C4-2B (cell line): ENCODE results near the gene GRM2.

Experiments used
- H3K27ac ChIP-seq: fragments of 450-650 bp; 2 replicates; pipeline ENCODE4 v1.5.1; 2017
- CTCF ChIP-seq: fragments of 450-650 bp; conservative IDR thresholded peaks from 2 replicates; pipeline ENCODE4 v1.5.1; 2017; ENCODE audit warnings: mild to moderate bottlenecking
- ZFX ChIP-seq: fragments of 450-650 bp; IDR thresholded peaks from 2 replicates; pipeline ENCODE4 v1.6.1; 2017

The GRM2 gene

GRCh38 chr3:51681453-51681852, 25.4 kb upstream of the GRM2 start:
- no peak overlapping the region for H3K27ac ChIP-seq
- TF ChIP-seq CTCF: no peak
- no peak for TF ChIP-seq ZFX

GRCh38 chr3:51682079-51682478, 24.8 kb upstream of the GRM2 start:
- no peak overlapping the region for H3K27ac ChIP-seq
- TF ChIP-seq CTCF (peak; percentile 84), ZFX (no peak)

- no peak overlapping the region for H3K27ac ChIP-seq
- TF ChIP-seq ZFX (no peak), CTCF (no peak)
Measured at GRCh38 chr3:51682526-51682925, 24.3 kb upstream of the GRM2 start.

GRCh38 chr3:51683566-51683965, 23.3 kb upstream of the GRM2 start:
- no peak overlapping the region for H3K27ac ChIP-seq
- TF ChIP-seq ZFX (no peak), CTCF (no peak)

GRCh38 chr3:51684971-51685751, 21.7 kb upstream of the GRM2 start:
- H3K27ac ChIP-seq: no peak overlapping the region
- TF ChIP-seq ZFX (no peak), CTCF (no peak)

GRCh38 chr3:51686056-51686455, 20.8 kb upstream of the GRM2 start:
- H3K27ac ChIP-seq: no peak overlapping the region
- TF ChIP-seq ZFX: no peak
- no peak for TF ChIP-seq CTCF

- H3K27ac ChIP-seq: no peak overlapping the region
- no peak for TF ChIP-seq CTCF
- no peak for TF ChIP-seq ZFX
Measured at GRCh38 chr3:51686512-51687215, 20.2 kb upstream of the GRM2 start.
